Neural cell (in vitro differentiated cells): ENCODE results near the gene UNC79. TPM values are rescaled to one million over a fixed set of nuclear protein-coding genes. Genes with fewer than 3 reads are reported as not detected.

Experiments used
- H2AFZ ChIP-seq: fragments of 200-600, 300-800 bp; sonication (generic), shearing (Covaris generic); 2 replicates; pipeline ENCODE4 v1.6.0; 2014; ENCODE audit warnings: low read depth, mild to moderate bottlenecking, antibody characterized with exemption, low read length, moderate library complexity
- H3F3A ChIP-seq: fragments of 200-600 bp; shearing (Covaris generic); 2 replicates; pipeline ENCODE4 v1.6.1; 2016; ENCODE audit warnings: mild to moderate bottlenecking, moderate library complexity, mixed read lengths, antibody characterized with exemption, low read length; ENCODE audit not compliant: insufficient read depth, poor library complexity, severe bottlenecking
- H3K27ac ChIP-seq: fragments of 200-600, 300-800 bp; sonication (generic), shearing (Covaris generic); 2 replicates; pipeline ENCODE4 v1.5.1; 2014; ENCODE audit warnings: mild to moderate bottlenecking, low read length, moderate library complexity
- H3K27me3 ChIP-seq: fragments of 300-800, 200-600 bp; sonication (generic), shearing (Covaris generic); 2 replicates; pipeline ENCODE4 v1.6.0; 2014; ENCODE audit warnings: mild to moderate bottlenecking, low read depth, low read length, moderate library complexity; ENCODE audit not compliant: insufficient read depth
- H3K36me3 ChIP-seq: fragments of 300-800, 200-600 bp; sonication (generic), shearing (Covaris generic); 2 replicates; pipeline ENCODE4 v1.5.1; 2014; ENCODE audit warnings: mild to moderate bottlenecking, antibody characterized with exemption, low read length, moderate library complexity; ENCODE audit not compliant: insufficient read depth
- H3K4me2 ChIP-seq: fragments of 300-800, 200-600 bp; sonication (generic), shearing (Covaris generic); 2 replicates; pipeline ENCODE4 v1.6.0; 2014; ENCODE audit warnings: mild to moderate bottlenecking, low read length
- H3K4me3 ChIP-seq: fragments of 300-800, 200-600 bp; sonication (generic), shearing (Covaris generic); 2 replicates; pipeline ENCODE4 v1.5.1; 2014; ENCODE audit warnings: mild to moderate bottlenecking, low read length, moderate library complexity
- H3K79me2 ChIP-seq: fragments of 200-600 bp; shearing (Covaris generic); replicated peaks from 2 replicates; pipeline ENCODE4 v1.6.0; 2014; ENCODE audit warnings: mild to moderate bottlenecking, low read length, moderate library complexity; ENCODE audit not compliant: insufficient read depth
- H3K9ac ChIP-seq: fragments of 300-800, 200-600 bp; sonication (generic), shearing (Covaris generic); 2 replicates; pipeline ENCODE4 v1.6.1; 2016; ENCODE audit warnings: mild to moderate bottlenecking, low read length, mixed read lengths
- H3K9me2 ChIP-seq: fragments of 200-600 bp; shearing (Covaris generic); 2 replicates; pipeline ENCODE4 v1.6.1; 2016; ENCODE audit warnings: mild to moderate bottlenecking, low read length, mixed read lengths; ENCODE audit not compliant: insufficient read depth
- H3K9me3 ChIP-seq: fragments of 200-600, 300-800 bp; sonication (generic), shearing (Covaris generic); 2 replicates; pipeline ENCODE4 v1.6.1; 2016; ENCODE audit warnings: mild to moderate bottlenecking, mixed run types, low read length, moderate library complexity, mixed read lengths
- H4K20me1 ChIP-seq: fragments of 200-600 bp; shearing (Covaris generic); 2 replicates; pipeline ENCODE4 v1.6.1; 2016; ENCODE audit warnings: mild to moderate bottlenecking, mixed run types; ENCODE audit not compliant: insufficient read depth
- CTCF ChIP-seq: fragments of 450-650 bp; IDR thresholded peaks from 2 replicates; pipeline ENCODE4 v1.5.1; 2014; ENCODE audit warnings: antibody characterized with exemption, mild to moderate bottlenecking, moderate library complexity; ENCODE audit not compliant: poor library complexity, severe bottlenecking
- EP300 ChIP-seq: fragments of 450-650 bp; conservative IDR thresholded peaks from 2 replicates; pipeline ENCODE4 v1.6.1; 2014; ENCODE audit warnings: antibody characterized with exemption, mild to moderate bottlenecking, moderate library complexity; ENCODE audit not compliant: poor library complexity, severe bottlenecking
- EZH2 ChIP-seq: fragments of 200-600, 300-800 bp; shearing (Covaris generic), sonication (generic); IDR thresholded peaks from 2 replicates; pipeline ENCODE4 v1.6.1; 2014; ENCODE audit warnings: antibody characterized with exemption, low read length, borderline replicate concordance, mild to moderate bottlenecking; ENCODE audit not compliant: insufficient read depth, poor library complexity, severe bottlenecking
- MXI1 ChIP-seq: fragments of 450-650 bp; conservative IDR thresholded peaks from 2 replicates; pipeline ENCODE4 v1.6.1; 2014; ENCODE audit warnings: antibody characterized with exemption, mild to moderate bottlenecking; ENCODE audit not compliant: poor library complexity, severe bottlenecking
- POLR2AphosphoS5 ChIP-seq: IDR thresholded peaks from 2 replicates; pipeline ENCODE4 v1.6.1; 2012
- RAD21 ChIP-seq: fragments of 450-650 bp; conservative IDR thresholded peaks from 2 replicates; pipeline ENCODE4 v1.6.1; 2014; ENCODE audit warnings: antibody characterized with exemption, mild to moderate bottlenecking, moderate library complexity
- REST ChIP-seq: IDR thresholded peaks from 2 replicates; pipeline ENCODE4 v1.6.1; 2012; ENCODE audit warnings: borderline replicate concordance
- SMC3 ChIP-seq: fragments of 450-650 bp; conservative IDR thresholded peaks from 2 replicates; pipeline ENCODE4 v1.6.1; 2014; ENCODE audit warnings: antibody characterized with exemption, mild to moderate bottlenecking, moderate library complexity; ENCODE audit not compliant: poor library complexity
- TAF1 ChIP-seq: IDR thresholded peaks from 2 replicates; pipeline ENCODE4 v1.6.1; 2012; ENCODE audit warnings: low read depth
- polyA plus RNA-seq: library from polyadenylated mRNA; depleted of rRNA; stranded (reverse); fragments of >200 nt; gene quantifications from 2 replicates; pipeline ENCODE4 v1.2.3, GENCODE V29; 2014

UNC79 gene
- polyA plus RNA-seq, 1 donor from 2014 or later, result 22.6 TPM

GRCh38 chr14:93713726-93714405, 283.1 kb downstream of the UNC79 start:
- H3K79me2 ChIP-seq, result no peaks in the 10 kb centered on the region
- H4K20me1 ChIP-seq, result no peaks in the 10 kb centered on the region
- no peak overlapping the region for H3K4me3 ChIP-seq
- no peaks in the 10 kb centered on the region for H3K27me3 ChIP-seq
- TF ChIP-seq CTCF (no peak), RAD21 (no peak), EZH2 (no peak), POLR2AphosphoS5 (peak; percentile 19), REST (no peak), TAF1 (no peak)
- H2AFZ ChIP-seq, result no peak overlapping the region
- H3F3A ChIP-seq, result no peaks in the 10 kb centered on the region
- no peaks in the 10 kb centered on the region for H3K9me2 ChIP-seq
- H3K9me3 ChIP-seq, result no peaks in the 10 kb centered on the region
- no peak overlapping the region for H3K4me2 ChIP-seq
- no peak overlapping the region for H3K27ac ChIP-seq
- no peaks in the 10 kb centered on the region for H3K36me3 ChIP-seq
- no peak overlapping the region for H3K9ac ChIP-seq

- no peak overlapping the region for H3K4me2 ChIP-seq
- no peaks in the 10 kb centered on the region for H4K20me1 ChIP-seq
- no peaks in the 10 kb centered on the region for H3K9me2 ChIP-seq
- TF ChIP-seq CTCF, result no peak
- no peak for TF ChIP-seq EP300
- TF ChIP-seq REST, result no peak
- no peak for TF ChIP-seq POLR2AphosphoS5
- TF ChIP-seq MXI1, result no peak
- TF ChIP-seq RAD21, result no peak
- TF ChIP-seq TAF1, result no peak
- TF ChIP-seq SMC3, result no peak
- no peak for TF ChIP-seq EZH2
- no peaks in the 10 kb centered on the region for H3F3A ChIP-seq
- H3K9ac ChIP-seq, result no peak overlapping the region
- H3K27ac ChIP-seq, result no peak overlapping the region
- H3K9me3 ChIP-seq, result no peaks in the 10 kb centered on the region
- H3K36me3 ChIP-seq, result no peaks in the 10 kb centered on the region
- no peaks in the 10 kb centered on the region for H3K27me3 ChIP-seq
- no peak overlapping the region for H2AFZ ChIP-seq
- no peak overlapping the region for H3K4me3 ChIP-seq
- no peaks in the 10 kb centered on the region for H3K79me2 ChIP-seq
Observed at GRCh38 chr14:93714605-93715004, 283.9 kb downstream of the UNC79 start.
